22Rv1 (cell line): ENCODE measurements around the gene ATP8B3.

ENCODE experiments used
- ZFX ChIP-seq: fragments of 450-650 bp; IDR thresholded peaks from 2 replicates; pipeline ENCODE4 v1.6.1; 2017; ENCODE audit warnings: antibody characterized with exemption, borderline replicate concordance
- TF ChIP-seq, protein P1 (sequence below): fragments of 450-650 bp; IDR thresholded peaks from 2 replicates; pipeline ENCODE4 v1.5.1; 2017; ENCODE audit warnings: mild to moderate bottlenecking

DNA sequence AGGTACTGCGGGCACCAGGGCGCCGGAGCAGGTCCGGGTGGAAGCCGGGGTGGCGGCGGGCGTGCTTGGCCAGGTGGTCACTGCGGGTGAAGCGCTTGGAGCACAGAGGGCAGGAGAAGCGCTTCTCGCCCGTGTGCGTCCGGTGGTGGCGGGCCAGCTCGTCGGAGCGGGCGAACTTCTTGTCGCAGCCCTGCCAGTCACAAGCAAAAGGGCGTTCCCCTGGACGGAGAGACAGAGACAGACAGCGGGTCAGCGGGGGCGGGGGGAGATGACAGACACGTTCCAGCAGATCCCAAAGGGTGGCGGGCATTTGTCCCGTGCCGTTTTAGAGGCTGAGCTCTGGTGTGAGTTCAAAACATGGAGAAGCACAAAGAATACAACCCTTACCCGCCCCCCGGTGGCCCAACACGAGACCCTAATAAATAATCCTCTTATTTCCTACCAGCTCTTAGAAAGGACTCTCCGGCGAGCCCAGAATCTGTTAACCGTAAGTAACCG is 42.5 kb upstream of the ATP8B3 start:
- TF ChIP-seq, protein P1, sequence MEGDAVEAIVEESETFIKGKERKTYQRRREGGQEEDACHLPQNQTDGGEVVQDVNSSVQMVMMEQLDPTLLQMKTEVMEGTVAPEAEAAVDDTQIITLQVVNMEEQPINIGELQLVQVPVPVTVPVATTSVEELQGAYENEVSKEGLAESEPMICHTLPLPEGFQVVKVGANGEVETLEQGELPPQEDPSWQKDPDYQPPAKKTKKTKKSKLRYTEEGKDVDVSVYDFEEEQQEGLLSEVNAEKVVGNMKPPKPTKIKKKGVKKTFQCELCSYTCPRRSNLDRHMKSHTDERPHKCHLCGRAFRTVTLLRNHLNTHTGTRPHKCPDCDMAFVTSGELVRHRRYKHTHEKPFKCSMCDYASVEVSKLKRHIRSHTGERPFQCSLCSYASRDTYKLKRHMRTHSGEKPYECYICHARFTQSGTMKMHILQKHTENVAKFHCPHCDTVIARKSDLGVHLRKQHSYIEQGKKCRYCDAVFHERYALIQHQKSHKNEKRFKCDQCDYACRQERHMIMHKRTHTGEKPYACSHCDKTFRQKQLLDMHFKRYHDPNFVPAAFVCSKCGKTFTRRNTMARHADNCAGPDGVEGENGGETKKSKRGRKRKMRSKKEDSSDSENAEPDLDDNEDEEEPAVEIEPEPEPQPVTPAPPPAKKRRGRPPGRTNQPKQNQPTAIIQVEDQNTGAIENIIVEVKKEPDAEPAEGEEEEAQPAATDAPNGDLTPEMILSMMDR = no peak
- no peak for TF ChIP-seq ZFX
